ENCODE measurements around the gene TPSG1.
"Not testable (repeated sequence)": the region's sequence is repeated elsewhere in the genome, so short reads cannot be mapped to it uniquely, and the experiment has no call there.

Gene TPSG1

DNA sequence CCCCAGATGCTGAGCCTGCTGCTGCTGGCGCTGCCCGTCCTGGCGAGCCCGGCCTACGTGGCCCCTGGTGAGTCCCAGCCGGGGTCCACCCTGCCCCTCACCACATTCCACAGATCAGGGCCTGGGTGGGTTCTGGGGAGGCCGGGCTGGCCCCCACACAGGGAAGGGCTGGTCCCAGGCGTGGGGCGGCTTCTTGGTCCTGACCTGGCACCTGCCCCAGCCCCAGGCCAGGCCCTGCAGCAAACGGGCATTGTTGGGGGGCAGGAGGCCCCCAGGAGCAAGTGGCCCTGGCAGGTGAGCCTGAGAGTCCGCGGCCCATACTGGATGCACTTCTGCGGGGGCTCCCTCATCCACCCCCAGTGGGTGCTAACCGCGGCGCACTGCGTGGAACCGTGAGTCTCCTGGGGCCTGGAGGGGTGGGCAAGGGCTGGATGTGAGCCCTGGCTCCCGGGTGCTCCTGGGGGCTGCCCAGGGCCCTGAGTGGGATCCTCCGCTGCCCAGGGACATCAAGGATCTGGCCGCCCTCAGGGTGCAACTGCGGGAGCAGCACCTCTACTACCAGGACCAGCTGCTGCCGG, 31.3 kb upstream of the TPSG1 start:
- FAIRE-seq: not testable (repeated sequence)

DNA sequence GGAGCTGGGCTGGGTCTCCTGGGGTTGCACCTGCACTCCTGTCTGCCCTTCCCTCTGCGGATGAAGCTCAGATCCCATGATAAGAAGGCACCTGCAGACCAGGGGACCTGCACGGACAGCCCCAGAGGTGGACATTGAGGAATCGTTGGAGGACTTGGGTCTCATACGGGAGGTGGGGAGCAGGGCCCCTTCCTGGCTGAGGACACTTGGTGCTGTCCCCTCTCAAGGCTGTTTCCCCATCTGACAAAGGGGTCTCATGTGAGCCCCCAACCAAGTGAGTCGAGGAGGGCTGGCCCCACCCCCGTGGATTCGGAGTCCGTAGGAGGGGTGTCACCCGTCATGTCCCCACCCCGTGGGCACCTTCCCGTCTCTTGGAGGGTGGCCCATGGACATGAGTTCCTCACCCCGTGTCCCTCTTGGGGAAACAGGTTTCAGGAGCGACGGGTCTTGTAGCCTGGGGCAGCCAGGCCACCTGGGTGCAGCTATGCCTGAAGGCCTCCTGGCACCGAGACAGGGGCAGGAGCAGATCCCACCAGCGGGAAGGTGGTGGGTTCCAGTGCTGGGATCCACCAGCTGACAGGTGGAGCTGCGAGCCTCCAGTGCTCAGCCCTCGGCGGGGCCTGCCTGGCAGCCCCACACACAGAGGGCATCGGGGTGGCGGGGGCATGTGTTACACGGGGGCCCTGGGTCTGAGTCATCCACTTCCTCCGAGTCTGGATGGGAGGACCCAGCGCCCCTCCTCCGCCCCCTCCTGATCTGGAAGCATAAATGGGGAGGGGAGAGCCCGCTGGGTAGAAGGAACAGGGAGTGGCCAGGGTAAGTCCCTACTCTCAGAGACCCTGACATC, 30.4 kb upstream of the TPSG1 start, which contains the start of gene TPSD1:
TPSD1 (plus strand) TSS at position 794 of the 847 bp plus-strand sequence. CDS start 212 bp downstream, outside the sequence.
- not testable (repeated sequence) for FAIRE-seq

DNA sequence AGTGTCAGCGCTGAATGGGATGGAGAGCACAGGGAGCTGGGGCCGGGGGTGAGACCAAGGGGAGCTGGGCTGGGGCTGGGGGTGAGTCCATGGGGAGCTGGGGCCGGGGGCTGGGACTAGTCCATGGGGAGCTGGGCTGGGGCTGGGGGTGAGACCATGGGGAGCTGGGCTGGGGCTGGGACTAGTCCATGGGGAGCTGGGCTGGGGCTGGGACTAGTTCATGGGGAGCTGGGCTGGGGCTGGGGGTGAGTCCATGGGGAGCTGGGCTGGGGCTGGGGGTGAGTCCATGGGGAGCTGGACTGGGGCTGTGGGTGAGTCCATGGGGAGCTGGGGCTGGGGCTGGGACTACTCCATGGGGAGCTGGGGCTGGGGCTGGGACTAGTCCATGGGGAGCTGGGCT, 29.8 kb upstream of the TPSG1 start:
- FAIRE-seq: not testable (repeated sequence)

DNA sequence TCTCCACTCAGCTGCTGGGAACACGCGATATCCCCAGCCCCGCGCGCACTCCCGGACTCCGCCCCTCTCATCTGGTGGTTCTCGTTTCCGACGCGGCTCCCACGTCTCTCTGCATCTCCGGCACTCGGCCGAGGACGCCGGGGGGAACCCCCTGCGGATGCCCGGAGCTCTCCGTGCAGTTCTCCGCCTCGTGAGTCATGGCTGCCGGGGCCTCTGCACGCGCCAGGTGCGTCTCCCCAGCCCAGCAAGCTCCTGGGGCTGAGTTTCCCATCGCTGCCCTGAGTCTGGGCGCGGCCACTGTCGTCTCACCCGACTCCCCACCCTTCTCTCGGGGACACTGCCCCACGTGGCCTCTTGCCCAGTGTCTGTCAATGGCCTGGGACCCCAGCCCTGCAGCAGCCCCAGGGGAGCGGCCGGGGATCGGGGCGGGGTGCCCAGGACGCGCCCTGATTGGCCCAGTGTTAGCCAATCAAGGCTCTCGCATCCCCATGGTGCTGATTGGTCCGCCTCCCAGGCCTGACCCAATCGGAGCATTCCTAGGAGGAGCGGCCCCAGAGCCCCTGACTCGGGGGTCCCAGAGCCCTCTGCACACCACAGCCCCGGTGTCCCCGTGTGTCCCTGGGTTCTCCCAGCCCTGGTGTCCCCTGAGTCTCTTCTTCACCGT, 28.8 kb upstream of the TPSG1 start:
- not testable (repeated sequence) for FAIRE-seq

DNA sequence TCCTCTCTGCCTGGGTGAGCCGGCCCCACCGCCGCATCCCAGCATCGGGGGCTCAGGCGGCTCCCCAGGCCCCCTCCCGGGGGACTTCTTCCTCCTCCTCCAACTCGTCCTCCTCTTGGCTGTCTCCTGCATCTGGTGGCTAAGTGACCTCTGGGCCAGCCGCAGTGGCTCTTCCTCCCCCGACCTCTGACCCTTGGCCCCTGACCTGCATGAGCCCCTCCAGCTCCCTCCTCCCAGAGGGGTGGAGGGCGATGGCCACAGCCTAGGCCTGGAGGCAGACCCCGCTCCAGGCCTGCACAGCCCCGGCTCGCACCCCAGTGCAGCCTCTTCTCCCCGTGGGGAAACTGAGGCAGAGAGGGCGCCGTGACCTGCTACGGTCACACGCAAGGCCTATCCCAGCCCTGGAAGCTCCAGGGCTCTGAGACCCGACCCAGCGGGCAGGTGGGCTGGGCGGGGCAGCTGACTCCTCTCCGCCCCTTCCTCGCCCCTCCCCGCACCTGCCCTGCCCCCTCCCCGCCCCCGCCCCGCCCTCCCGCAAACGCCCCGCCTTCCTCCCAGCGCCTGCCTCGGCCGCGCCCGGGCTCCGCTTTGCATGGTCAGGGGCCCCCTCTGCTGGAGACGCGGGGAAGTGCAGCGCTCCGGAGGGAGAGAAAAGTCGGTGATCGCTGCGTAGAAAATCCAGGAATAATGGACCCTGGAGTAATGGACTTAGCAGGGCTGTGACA, 24.1 kb upstream of the TPSG1 start:
- FAIRE-seq: not testable (repeated sequence)

DNA sequence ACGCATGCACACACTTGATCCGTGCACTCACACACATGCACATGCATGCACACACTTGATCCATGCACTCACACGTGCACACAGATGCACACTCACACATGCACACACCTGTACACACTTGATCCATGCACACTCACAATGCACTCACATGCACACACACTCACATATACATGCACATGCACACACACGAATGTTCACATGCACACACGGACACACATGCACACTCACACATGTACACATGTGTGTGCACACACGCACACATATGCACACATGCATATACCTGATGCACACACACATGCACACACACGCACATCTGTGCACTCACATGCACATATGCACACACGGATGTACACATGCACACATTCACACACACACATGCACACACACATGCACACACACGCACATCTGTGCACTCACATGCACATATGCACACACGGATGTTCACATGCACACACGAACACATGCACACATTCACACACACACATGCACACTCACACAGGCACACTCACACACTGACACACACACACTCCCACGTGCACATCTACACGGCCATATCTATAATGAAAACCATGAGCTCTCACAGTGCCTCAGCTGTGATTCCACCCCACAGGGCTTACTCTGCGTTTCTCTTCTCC, 23.0 kb upstream of the TPSG1 start:
- not testable (repeated sequence) for FAIRE-seq

DNA sequence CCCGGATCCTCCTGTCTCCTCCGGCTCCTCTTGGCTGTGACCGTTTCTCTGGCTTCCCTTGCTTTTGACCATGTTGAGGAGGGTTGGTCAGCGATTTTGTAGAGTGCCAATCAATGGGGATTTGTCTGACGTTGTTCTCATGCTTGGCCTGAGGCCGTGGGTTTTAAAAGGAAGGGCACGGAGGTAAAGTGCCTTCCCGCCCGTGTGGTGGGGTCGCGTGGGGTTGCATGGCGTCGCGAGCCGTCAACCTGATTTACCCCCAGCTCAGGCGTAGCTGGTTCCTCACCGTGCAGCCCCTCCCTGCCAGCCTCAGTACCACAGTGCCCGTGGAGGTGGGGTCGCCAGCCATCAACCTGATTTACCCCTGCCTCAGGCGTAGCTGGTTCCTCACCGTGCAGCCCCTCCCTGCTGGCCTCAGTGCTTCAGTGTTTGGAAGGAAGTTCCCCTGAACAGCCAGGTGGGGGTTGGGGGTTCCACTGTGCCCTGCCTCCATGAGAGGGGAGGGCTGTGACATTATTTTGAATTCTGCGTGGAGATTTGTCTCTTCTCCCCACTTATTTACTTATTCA, 20.5 kb upstream of the TPSG1 start:
- FAIRE-seq: no peak

DNA sequence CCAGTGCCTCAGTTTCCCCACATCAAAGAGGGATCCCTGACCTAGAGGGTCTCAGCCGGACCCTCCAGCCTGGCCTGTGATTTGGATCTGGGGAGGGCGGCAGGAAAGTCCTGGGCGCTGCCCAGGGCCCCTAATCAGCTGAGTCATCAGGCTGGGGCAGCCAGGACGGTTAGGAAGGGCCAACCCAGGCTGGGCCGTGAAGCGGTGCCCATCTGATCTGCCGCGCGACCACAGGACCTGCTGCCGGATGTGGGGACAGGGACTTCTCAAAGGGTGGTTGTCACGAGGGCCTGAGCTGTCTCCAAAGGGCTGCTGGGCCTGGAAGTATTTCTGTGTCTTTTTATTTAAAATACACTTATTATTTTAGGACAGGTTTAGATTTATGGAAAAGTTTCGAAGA, 19.8 kb upstream of the TPSG1 start:
- no peak for FAIRE-seq

DNA sequence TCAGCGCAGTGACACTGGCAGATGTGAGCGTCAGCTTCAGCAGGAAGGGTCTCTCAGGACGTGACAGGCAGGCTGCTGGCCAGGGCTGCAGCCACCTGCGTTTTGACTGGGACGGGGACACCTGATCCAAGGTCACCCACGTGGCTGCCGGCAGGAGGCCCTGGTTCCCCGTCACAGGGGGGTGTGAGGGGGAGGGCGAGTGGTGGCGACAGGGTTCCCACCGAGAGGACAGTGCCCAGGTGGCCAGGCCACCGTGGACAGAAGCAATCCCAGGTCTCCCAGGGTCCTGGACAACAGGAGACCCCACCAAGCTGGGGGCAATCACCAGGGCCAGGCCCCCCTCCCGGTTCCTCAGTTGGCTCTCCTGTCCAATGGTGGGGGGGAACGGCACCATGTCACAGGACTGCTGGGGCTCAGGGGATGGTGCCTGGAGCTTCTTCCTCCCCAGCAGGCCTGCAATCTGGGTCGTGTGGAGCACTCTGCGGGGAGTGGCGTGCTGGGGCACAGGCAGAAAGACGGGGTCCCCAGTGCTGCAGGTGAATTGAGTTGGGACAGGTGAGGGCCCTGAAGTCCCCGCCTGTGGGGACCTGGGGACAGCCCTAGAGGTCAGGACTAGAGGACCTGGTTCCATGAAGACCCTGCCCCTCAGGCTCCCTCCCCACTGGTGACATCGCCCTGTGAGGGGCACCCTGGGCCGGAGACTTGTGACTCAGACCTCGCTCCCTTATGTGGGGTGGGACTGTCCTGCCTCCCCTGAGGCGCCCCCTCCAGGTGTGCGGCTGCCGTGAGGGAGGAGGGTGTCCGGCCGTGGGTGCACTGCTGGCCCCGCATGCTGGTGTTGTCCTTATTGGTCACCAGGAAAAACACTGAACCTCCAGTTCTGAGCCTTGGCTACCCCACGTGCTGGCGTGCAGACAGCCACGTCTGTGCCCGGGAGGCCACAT, 19.1 kb upstream of the TPSG1 start:
- FAIRE-seq: not testable (repeated sequence)

DNA sequence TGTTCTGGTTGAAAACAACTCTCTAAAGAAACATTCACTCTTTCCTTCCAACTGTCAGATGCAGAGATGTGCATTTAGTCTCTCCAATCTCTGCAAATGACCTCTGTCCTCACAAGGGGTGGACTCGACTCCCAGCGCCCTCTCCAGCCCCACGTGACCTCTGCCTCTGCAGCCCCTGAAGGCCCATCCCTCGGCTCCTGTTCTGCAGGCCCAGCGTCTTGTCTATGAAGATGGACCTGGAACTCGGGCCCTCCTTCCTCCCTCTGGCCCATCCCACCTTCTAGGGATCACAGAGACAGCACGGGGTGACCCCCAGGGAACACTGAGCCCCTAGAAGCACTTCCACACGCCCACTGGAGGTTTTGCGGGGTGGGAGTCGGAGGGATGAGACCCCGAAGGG, 18.3 kb upstream of the TPSG1 start:
- FAIRE-seq: not testable (repeated sequence)

DNA sequence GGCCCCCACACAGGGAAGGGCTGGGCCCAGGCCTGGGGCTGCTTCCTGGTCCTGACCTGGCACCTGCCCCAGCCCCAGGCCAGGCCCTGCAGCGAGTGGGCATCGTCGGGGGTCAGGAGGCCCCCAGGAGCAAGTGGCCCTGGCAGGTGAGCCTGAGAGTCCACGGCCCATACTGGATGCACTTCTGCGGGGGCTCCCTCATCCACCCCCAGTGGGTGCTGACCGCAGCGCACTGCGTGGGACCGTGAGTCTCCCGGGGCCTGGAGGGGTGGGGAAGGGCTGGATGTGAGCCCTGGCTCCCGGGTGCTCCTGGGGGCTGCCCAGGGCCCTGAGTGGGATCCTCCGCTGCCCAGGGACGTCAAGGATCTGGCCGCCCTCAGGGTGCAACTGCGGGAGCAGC, 16.0 kb upstream of the TPSG1 start:
- FAIRE-seq: not testable (repeated sequence)

DNA sequence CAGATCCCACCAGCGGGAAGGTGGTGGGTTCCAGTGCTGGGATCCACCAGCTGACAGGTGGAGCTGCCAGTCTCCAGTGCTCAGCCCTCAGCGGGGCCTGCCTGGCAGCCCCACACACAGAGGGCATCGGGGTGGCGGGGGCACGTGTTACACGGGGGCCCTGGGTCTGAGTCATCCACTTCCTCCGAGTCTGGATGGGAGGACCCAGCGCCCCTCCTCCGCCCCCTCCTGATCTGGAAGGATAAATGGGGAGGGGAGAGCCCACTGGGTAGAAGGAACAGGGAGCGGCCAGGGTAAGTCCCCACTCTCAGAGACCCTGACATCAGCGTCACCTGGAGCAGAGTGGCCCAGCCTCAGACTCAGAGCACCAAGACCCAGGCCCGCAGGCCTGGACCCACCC, 15.4 kb upstream of the TPSG1 start, which contains the start of gene TPSAB1:
TPSAB1 (plus strand) TSS at position 270 of the 400 bp plus-strand sequence. CDS start 234 bp downstream, outside the sequence.
- not testable (repeated sequence) for FAIRE-seq

DNA sequence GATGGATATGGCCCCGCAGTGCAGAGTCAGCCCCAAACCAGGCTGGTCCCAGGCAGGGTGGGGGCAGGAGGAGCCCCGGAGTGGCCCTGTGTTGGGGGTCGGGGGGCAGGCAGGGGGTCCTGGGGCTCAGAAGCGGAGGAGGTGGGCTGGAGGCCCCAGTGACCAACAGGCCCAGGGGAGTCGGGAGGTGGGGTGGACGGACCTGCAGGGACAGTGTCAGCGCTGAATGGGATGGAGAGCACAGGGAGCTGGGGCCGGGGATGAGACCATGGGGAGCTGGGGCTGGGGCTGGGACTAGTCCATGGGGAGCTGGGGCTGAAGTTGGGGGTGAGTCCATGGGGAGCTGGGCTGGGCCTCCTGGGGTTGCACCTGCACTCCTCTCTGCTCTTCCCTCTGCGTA, 14.5 kb upstream of the TPSG1 start:
- not testable (repeated sequence) for FAIRE-seq

DNA sequence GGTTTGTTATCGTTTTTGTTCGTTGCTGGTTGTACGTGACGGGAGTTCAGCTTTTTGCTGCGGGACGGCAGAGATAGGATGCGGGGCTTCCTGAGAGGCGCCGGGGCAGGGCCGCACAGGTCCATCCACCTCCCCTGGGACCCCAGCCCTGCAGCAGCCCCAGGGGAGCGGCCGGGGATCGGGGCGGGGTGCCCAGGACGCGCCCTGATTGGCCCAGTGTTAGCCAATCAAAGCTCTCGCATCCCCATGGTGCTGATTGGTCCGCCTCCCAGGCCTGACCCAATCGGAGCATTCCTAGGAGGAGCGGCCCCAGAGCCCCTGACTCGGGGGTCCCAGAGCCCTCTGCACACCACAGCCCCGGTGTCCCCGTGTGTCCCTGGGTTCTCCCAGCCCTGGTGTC, 13.8 kb upstream of the TPSG1 start:
- FAIRE-seq: not testable (repeated sequence)

DNA sequence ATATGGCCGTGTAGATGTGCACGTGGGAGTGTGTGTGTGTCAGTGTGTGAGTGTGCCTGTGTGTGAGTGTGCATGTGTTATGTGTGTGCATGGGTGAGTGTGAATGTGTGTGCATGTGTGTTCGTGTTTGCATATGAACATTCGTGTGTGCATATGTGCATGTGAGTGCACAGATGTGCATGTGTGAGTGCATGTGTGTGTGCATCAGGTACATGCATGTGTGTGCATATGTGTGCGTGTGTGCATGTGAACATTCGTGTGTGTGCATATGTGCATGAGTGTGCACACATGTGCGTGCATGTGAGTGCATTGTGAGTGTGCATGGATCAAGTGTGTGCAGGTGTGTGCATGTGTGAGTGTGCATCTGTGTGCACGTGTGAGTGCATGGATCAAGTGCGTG, 12.9 kb upstream of the TPSG1 start:
- no peak for FAIRE-seq

DNA sequence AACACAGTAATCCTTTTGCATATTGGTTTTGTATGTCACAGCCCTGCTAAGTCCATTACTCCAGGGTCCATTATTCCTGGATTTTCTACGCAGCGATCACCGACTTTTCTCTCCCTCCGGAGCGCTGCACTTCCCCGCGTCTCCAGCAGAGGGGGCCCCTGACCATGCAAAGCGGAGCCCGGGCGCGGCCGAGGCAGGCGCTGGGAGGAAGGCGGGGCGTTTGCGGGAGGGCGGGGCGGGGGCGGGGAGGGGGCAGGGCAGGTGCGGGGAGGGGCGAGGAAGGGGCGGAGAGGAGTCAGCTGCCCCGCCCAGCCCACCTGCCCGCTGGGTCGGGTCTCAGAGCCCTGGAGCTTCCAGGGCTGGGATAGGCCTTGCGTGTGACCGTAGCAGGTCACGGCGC, 11.6 kb upstream of the TPSG1 start:
- not testable (repeated sequence) for FAIRE-seq

DNA sequence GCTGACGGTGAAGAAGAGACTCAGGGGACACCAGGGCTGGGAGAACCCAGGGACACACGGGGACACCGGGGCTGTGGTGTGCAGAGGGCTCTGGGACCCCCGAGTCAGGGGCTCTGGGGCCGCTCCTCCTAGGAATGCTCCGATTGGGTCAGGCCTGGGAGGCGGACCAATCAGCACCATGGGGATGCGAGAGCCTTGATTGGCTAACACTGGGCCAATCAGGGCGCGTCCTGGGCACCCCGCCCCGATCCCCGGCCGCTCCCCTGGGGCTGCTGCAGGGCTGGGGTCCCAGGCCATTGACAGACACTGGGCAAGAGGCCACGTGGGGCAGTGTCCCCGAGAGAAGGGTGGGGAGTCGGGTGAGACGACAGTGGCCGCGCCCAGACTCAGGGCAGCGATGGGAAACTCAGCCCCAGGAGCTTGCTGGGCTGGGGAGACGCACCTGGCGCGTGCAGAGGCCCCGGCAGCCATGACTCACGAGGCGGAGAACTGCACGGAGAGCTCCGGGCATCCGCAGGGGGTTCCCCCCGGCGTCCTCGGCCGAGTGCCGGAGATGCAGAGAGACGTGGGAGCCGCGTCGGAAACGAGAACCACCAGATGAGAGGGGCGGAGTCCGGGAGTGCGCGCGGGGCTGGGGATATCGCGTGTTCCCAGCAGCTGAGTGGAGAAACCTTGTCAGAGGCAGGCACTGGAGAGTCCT, 7.1 kb upstream of the TPSG1 start:
- not testable (repeated sequence) for FAIRE-seq

DNA sequence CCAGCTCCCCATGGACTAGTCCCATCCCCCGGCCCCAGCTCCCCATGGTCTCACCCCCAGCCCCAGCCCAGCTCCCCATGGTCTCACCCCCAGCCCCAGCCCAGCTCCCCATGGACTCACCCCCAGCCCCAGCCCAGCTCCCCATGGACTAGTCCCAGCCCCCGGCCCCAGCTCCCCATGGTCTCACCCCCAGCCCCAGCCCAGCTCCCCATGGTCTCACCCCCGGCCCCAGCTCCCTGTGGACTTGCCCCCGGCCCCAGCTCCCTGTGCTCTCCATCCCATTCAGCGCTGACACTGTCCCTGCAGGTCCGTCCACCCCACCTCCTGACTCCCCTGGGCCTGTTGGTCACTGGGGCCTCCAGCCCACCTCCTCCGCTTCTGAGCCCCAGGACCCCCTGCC, 6.2 kb upstream of the TPSG1 start:
- FAIRE-seq: not testable (repeated sequence)

DNA sequence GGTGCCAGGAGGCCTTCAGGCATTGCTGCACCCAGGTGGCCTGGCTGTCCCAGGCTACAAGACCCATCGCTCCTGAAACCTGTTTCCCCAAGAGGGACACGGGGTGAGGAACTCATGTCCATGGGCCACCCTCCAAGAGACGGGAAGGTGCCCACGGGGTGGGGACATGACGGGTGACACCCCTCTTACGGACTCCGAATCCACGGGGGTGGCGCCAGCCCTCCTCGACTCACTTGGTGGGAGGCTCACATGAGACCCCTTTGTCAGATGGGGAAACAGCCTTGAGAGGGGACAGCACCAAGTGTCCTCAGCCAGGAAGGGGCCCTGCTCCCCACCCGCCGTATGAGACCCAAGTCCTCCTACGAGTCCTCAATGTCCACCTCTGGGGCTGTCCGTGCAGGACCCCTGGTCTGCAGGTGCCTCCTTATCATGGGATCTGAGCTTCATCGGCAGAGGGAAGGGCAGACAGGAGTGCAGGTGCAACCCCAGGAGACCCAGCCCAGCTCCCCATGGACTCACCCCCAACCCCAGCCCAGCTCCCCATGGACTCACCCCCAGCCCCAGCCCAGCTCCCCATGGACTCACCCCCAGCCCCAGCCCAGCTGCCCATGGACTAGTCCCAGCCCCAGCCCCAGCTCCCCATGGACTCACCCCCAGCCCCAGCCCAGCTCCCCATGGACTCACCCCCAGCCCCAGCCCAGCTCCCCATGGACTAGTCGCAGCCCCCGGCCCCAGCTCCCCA, 5.6 kb upstream of the TPSG1 start:
- not testable (repeated sequence) for FAIRE-seq
